SU-DHL-6 (cell line): ENCODE results near the gene TBKBP1.

Experiments used
- EZH2phosphoT487 ChIP-seq: fragments of 200-600 bp; sonication (generic), shearing (Covaris generic); conservative IDR thresholded peaks from 2 replicates; pipeline ENCODE4 v1.6.1; 2018; ENCODE audit warnings: mild to moderate bottlenecking, antibody characterized with exemption, low read length, moderate library complexity, mixed read lengths
- TF ChIP-seq, protein P1 (sequence below): fragments of 200-600 bp; sonication (generic); IDR thresholded peaks from one replicate; pipeline ENCODE4 v1.5.1; 2017; ENCODE audit warnings: antibody characterized with exemption, mild to moderate bottlenecking, low read length, moderate library complexity; ENCODE audit not compliant: insufficient read depth, poor library complexity, severe bottlenecking

DNA sequence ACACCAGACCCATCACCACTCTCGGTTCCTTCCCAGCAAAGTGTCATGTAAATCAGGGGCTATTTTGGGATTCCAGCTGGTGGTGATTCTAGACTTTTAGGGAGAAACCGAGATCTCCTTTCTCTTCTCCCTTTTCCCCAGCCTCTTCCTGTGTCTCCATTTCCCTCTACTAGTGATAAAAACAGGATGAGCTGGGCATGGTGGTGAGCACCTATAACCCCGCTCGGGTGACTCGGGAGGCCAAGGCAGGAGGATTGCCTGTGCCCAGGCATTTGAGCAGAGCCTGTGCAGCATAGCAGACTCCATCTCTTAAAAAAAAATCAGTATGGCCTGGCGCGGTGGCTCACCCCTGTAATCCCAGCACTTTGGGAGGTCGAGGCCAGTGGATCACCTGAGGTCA is 45.2 kb downstream of the TBKBP1 start:
- TF ChIP-seq, protein P1, sequence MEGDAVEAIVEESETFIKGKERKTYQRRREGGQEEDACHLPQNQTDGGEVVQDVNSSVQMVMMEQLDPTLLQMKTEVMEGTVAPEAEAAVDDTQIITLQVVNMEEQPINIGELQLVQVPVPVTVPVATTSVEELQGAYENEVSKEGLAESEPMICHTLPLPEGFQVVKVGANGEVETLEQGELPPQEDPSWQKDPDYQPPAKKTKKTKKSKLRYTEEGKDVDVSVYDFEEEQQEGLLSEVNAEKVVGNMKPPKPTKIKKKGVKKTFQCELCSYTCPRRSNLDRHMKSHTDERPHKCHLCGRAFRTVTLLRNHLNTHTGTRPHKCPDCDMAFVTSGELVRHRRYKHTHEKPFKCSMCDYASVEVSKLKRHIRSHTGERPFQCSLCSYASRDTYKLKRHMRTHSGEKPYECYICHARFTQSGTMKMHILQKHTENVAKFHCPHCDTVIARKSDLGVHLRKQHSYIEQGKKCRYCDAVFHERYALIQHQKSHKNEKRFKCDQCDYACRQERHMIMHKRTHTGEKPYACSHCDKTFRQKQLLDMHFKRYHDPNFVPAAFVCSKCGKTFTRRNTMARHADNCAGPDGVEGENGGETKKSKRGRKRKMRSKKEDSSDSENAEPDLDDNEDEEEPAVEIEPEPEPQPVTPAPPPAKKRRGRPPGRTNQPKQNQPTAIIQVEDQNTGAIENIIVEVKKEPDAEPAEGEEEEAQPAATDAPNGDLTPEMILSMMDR = no peak
- TF ChIP-seq EZH2phosphoT487 = no peak
